Measurements from ENCODE around the gene OTOF.
"Not testable (repeated sequence)": the region's sequence is repeated elsewhere in the genome, so short reads cannot be mapped to it uniquely, and the experiment has no call there.

OTOF gene

DNA sequence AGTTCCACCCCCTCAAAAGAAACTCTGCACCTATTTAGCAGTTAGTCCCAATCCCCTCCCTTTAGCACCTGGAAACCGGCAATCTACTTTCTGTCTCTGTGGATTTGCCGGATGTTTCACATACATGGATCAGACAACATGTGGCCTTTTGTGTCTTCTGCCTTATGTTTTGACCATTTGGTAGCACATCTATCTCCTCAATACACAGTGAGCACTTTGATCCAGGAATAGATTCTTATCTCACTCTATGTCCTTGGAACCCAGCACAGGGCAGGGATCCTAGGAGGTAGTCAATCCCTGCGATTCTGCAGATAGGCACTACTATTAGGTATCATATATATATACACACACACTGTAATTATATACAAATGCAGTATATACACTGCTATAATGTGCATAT is 3.8 kb upstream of the OTOF start:
- in situ Hi-C loops (cut with MboI; ENCODE audit: low sequenced_read_pairs): no loop called here

DNA sequence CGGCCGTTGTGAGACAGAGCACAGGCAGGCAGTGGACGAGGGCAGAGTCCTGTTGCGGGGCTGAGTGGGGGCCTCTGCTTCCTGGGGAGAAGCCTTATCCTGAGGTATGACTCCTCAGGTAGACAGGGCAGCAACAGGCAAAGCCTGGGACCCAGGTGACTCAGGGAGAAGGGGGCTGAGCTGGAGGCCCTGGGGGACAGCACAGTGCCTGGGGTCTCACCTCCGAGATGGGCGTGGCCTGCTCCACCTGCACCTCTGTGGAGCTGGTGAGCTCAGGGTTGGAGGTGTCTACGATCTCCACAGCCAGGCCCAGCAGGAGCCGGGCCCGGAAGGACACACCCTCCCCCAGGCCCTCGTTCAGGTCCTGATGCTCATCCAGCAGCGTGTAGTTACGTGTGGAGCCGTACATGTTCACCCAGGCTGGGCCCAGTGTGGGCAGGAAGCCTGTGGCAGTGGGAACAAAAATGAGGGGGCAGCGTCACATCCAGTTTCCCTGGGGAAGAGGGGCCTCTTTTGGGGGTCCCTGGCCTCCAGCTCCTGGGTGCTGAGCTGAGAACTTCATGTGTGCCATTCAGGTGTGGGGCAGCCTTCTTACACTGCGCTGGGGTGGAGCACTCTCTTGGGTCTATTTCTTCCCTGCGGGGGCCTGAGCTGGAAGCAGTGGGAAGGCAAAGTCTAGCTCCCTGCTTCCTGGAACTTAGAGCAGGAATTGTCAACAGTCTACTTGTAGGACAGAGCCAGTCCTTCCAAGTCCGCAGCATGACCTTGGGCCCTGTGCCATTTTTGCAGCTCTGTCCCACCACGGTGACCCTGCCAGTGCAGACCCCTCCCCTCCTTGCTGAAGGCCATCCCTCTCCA is 2.9 kb upstream of the OTOF start:
- in situ Hi-C loops (cut with MboI; ENCODE audit: low sequenced_read_pairs): no loop called here

DNA sequence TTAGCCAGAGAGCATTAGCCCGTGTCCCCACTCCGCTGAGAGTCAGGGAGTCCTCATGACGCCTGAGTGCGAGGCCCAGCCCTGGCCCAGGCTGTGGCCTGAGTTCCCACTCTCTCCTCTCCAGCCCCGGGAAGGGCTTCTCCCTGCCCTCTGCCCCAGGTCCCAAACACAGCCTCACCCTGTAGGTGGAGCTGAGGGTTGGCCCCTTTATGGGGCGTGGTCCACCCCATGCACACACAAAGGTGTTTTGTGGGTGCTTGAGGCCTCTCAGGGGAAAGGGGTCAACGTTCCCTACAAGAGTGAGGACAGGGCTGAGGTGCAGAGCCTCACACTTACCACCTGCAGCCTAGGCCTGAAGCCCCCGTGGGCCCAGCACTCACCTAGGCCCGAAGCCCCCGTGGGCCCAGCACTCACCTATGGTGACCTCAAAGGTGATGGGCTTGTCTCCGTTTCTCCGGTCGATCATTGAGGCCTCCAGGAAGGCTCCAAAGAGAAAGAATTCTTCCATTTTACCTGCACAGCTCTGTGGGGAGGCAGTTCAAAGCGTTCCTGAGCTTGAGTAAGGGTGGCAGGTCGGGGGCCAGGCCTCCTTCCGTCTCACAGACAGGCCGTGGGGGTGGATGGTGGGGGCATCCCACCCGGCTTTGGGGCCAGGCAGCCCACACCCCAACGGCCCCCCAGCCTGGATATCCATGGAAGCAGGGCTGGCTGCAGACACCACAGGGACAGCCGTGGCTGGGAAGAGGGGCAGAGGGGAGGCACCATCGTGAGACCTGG is 2.1 kb upstream of the OTOF start:
- in situ Hi-C loops (cut with MboI; ENCODE audit: low sequenced_read_pairs): no loop called here

DNA sequence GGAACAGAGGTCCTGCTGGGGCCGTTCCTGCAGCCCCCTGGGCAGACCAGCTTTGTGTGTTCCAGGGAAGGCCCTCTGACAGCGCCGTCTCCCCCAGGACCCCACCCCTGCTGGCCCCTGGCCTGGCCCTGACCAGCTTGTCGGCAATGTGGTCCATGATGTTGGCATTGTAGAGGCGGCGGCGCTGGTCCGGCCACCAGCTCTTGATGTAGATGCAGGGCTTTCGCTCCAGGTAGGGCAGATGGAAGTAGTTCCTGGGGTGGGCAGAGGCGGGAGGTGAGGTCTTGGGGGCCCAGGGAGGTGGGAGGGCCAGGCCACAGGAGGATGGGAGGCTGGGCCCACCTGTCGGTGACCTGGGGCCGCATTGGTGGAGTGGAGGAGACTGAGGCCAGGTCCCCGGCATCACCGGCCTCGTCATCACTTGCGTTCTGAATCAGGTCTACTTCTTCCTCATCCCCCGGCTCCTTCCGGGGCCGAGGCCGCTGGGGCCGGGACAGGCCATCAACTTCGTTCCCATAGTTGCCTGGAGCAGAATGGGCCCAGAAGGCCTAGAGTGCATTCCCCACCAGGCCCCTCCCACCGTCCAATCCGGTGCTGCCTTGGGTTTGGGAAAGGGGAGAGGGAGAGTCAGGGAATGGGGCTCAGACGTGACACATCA is 1.3 kb upstream of the OTOF start:
- in situ Hi-C loops (cut with MboI; ENCODE audit: low sequenced_read_pairs): no loop called here

DNA sequence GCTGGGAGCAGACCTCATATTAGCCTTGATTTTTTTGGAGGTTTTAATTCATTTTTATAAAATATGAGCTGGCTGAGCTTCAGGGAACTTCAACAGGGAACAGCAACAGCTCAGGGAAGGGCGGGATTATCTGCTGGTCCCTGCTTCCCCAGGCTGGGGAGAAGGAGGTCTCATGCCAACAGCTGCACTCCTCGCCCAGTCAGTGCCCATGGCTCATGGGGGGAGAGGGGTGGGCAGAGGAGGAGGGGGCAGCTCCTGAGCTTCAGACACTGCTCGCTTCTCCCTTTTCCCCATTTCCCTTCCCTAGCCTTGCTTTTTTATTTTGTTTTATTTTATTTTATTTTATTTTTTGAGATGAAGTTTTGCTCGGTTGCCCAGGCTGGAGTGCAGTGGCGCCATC is 442 bp upstream of the OTOF start:
- in situ Hi-C loops (cut with MboI; ENCODE audit: low sequenced_read_pairs): no loop called here

DNA sequence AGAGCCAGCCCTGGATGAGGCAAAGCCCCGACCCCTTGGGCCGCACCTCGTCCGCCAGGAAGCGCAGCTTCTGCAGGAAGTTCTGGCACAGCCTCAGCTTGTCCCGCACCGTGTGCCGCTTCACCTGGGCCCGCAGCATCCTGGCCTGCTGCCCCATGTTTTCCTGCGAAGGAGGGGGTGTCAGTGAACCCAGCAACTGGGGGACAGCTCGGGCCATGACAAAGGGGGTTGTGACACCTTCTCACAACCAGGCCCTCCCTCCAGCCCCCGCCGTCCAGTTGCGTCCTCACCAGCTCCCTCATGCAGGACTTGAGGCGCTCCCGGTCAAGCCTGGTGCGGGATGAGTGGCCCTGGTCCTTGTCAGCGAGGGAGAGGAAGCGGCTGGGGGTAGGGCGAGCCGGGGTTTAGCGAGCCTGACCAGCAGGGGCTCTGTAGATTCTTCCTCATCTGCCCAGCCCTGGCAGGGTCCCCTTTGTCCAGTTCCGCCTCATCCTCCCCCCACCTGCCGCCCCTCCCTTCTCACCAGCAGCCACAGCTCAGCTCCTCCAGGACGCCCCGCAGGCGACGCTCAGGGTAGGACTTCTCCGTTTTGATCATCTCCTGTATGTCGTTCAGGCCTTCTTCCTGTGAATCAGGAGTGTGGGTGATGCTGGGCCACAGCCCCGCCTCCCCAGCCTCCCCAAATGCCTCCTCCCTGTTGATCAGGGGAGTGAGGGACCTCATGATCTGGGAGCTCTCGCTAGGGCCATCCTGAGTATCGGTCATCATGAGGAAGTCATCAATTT is 606 bp downstream of the OTOF start:
- in situ Hi-C loops (cut with MboI; ENCODE audit: low sequenced_read_pairs): no loop called here

DNA sequence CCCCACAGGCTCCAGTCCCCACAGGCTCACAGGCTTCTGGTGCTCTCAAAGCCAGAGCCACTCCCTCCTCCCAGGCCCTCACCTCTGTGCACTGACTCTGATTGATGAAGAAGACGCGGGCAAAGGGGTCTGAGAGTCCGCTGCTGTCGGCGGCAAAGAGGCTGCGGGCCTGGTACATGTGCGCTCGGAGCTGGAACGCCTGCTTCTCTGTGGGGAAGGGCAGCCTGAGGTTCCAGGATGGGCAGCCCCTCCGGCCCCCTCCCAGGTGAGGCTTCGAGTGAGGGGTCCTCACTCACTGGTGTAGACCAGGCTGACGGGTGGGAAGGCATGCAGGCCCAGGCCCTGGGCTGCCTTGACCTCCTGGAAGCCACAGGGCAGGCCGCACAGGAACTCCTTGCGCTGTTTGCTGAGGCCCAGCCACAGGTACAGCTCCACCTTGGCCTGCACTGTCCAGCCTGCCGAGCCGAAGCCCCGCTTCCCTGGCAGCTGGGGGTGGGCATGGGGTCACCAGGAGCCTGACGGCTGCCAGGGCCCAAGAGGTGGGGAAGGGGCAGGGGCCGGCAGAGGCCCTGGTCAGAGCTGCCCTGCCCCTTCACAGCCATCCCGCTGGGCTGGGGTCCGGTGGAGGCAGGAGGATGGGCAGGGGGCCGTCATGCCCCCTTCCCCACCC is 2.0 kb downstream of the OTOF start:
- in situ Hi-C loops (cut with MboI; ENCODE audit: low sequenced_read_pairs): no loop called here

DNA sequence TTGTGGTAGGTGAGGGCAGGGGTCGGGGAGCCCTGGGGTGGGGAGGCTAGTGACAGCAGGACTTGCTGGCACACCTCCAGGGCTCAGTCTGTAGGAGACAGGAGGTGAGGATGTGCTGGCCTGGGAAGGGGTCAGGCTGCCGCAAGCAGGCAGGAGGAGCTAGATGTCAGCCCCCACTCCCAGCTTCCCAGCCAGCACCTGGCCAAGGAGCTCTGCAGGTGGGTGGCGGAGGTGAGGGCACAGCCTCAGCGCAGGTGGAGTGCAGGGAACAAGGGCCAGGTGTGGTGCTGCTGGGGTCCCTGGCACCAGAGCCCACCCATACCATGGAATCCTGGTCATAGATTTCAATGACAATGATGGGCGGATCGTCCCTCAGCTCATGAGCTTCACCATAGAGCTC is 2.9 kb downstream of the OTOF start:
- in situ Hi-C loops (cut with MboI; ENCODE audit: low sequenced_read_pairs): no loop called here

DNA sequence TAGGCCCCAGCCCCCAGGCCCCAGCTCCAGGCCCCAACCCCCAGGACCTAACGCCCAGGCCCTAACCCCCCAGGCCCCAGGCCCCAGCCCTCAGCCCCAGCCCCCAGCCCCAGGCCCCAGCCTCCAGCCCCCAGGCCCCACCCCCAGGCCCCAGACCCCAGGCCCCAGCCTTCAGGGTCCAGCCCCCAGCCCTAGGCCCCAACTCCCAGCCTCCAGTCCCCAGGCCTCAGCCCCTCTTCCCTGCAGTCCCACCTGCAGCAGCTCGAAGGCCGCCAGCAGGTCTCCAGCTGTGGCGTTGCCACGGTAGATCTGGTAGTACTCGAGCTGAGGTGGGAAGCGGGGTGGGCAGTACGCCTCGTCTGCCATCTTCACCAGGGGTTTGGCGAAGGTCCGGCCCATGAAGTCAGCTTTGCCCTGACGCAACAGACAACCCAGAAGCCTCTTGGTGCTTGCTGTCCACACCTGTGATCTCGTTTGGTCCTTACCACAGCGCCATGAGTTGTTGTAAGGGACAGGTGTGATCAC is 3.6 kb downstream of the OTOF start:
- in situ Hi-C loops (cut with MboI; ENCODE audit: low sequenced_read_pairs): no loop called here

DNA sequence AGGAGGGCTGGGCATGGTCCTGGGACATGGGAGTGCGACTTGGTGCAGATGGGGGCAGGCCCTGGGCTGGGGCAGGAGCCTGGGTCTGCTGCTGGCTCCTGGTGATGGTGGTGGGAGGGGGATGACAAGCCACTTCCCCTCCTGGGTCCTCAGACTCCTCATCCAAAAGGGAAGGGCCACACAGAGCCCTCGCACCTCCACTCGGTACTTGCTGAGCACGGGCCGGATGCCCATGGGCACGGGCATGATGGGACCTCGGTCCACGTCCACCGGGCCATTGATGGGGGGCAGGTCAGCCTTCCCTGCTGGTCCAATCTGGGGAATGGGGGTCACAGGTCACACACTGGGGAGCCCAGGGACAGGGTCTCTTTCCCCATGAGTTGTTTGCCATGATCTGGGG is 4.1 kb downstream of the OTOF start:
- in situ Hi-C loops (cut with MboI; ENCODE audit: low sequenced_read_pairs): no loop called here

DNA sequence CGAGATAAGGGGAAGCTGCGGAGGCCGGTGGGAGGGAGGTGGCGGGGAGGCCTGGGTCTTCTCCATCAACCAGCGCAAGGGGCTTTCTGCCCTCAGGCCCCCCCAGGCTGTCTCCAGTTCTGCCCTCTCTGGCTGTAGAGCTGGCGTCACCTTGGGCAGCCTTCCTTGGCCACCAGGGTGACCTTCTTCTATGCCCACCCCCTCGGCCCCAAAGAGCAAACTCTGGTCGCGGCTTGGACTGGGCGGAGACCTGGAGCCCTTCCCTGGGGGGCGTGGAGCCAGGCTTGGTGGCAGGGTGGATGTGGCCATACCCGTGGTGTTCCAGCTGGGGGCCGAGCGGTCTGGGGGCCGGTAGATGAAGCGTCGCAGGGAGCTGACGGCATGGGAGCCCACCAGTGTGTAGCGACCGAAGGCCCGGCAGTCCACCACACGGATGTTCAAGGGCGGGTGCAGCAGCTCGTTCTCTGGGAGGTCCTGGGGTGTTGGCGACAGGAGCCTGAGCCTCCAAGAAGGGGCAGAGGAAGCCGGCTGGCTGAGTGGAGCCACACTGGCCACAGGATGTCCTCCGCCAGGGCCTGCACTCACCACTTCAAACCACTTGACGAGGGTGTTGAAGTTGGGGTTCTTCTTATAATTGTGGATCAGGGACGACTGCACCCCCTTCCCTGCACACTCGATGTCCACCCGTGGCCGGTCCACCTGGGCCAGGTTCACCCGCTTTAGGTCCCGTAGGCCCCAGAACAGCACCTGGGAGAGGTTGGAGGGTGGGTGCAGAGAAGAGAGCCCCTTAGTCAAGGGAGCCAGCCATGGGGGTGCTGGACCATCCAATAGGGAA is 4.9 kb downstream of the OTOF start:
- in situ Hi-C loops (cut with MboI; ENCODE audit: low sequenced_read_pairs): no loop called here

DNA sequence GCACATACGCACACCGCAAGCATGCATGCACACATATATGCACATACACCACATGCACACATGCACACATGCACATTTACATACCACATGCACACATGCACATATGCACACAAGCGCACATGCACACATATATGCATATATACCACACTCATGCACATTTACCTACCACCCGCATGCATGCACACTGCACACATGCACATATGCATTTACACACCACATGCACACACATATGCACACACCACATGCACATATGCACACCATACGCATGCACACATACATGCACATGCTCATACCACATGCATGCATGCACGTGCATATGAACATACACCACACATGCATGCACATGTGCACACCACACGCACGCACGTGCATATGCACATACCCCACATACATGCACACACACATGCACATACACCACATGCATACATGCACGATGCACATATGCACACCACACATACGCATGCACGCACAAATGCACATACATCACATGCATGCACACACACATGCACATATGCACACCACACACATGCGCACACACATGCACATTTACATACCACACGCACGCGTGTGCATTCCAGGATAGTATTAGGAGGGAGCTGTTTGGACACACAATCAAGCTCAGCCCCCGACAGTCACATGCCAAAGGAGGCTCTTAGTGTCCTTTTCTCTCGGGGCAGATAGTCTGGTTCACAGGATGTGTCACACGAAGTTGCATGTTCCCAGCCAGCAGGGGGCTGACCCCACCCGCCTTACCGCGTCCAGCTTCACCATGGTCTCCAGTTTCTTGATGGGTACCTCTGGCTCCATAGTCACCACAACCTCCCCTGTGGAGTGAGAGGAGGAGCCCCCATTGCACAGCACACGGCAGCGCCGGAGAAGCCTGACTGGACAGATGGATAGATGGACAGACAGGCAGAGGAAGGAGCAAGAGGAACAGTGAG is 5.9 kb downstream of the OTOF start:
- in situ Hi-C loops (cut with MboI; ENCODE audit: low sequenced_read_pairs): no loop called here

DNA sequence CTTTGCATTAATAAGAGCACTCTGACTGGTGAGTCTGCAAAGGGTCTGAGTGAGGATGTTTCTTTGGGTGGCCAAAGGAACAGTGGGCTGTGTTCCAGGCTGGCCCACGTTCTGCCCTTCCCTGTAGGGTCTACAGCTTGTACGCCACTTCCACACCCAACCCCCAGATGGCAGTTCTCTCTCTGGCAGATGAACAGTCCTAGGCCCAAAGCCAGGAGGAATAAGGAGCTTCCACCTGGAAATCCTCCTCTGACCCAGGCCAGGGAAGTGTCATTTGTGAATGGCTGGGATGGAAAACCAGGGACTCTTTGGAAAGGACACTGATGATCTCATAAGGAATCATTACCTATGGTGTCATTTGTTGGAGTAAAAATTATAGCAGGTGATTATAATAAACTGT is 6.6 kb downstream of the OTOF start:
- in situ Hi-C loops (cut with MboI; ENCODE audit: low sequenced_read_pairs): no loop called here

DNA sequence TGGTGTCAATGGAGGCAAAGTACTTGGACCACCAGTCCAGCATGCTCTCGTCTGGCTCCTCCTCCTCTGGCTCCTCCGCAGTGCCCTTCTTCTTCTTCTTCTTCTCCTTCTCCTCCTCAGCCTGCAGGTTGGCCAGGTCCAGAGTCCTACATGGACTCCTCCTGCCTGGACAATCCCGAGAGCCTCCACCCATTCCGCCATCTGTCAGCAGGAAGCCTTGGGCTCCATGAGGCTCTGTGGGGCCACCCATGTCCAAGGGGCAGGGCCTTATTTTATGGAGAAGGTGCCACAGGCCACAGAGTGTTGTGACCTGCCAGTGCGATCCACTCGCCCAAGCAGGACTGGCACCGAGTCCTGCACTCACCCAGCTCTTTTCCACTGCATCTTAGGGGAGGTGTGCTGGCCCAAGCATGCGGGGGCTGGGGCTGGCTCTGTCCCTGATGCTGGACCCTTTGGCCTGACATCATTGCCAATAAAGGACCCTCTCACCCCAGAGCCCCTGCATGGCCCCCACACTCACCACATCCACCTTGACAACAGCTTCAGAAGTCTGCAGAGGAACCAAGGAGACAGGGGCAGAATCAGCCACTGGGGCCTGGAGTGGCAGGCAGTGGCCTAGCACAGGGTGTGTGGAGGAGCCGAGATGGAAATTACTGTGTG is 7.2 kb downstream of the OTOF start:
- in situ Hi-C loops (cut with MboI; ENCODE audit: low sequenced_read_pairs): no loop called here

DNA sequence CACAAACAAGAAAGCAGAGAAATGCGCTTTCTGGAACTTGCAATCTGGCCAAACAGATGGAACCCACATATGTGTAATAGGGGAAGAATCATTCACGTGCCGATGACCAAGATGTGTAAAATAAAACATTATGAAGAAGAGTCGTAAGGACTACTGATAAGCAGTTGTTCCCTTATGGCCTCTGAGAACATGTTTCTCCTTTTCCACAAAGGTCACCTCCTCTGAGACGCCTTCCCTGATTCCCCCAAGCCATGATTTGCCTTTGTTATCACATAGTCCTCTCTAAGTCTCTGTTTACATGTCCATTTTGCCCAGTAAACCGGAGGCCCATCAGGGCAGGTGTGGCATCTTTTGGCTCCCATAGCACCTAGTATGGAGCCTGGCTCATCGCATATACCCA is 8.0 kb downstream of the OTOF start:
- in situ Hi-C loops (cut with MboI; ENCODE audit: low sequenced_read_pairs): no loop called here

DNA sequence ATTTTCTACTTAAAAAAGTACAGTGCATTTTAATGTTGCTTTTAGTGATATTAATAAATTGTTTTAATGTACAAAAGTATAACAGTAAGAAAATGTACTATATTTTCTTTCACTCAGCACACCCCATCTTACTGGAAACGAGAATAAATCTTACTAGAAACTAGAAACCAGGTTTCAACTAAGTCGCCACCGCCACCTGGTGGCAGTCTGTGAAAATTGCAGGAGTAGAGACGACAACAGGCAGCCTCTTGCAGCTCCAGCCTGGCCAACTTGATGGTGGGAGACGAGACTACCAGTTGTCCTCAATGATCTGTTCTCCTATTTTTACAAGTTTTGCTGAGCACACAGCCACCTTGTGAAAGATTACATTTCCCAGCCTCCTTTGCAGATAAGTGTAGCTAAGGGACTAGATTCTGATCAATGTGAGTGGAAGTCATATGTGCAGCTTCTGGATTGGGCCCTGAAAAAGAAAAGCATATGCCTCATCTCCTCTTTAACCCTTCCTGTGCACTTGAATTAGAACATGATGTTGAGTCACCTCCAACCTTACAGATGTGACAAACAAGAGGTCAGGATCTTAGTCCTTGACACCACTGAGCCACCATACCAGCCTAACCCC is 8.7 kb downstream of the OTOF start:
- in situ Hi-C loops (cut with MboI; ENCODE audit: low sequenced_read_pairs): no loop called here

DNA sequence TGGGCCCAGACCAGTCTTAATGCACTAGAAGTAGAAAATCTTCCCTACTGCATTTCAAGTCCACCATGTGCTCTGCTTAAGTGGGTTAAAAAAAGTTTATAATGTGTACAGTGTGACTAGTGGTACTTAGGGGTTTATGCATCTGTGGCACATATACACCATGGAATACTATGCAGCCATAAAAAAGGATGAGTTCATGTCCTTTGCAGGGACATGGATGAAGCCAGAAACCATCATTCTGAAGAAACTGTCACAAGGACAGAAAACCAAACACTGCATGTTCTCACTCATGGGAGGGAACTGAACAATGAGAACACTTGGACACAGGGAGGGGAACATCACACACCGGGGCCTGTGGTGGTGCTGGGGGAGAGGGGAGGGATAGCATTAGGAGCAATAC is 9.4 kb downstream of the OTOF start:
- in situ Hi-C loops (cut with MboI; ENCODE audit: low sequenced_read_pairs): not testable (repeated sequence)
